Activated CD8-positive, alpha-beta memory T cell treated with anti-CD3 and anti-CD28 coated beads, Interleukin-2, amount 50 U/mL, for 24 hours (primary cell): ENCODE results near the gene SFXN5.

Experiments
- DNase-seq: peaks from one replicate; pipeline ENCODE4 v3.0.0-alpha.2; 2020; ENCODE audit errors: extremely low read depth

SFXN5 gene

GRCh38 chr2:72925328-72925943 is 146.1 kb downstream of the SFXN5 start:
- DNase-seq: no peak

GRCh38 chr2:72924353-72925240 is 146.9 kb downstream of the SFXN5 start:
- no peak for DNase-seq

DNA sequence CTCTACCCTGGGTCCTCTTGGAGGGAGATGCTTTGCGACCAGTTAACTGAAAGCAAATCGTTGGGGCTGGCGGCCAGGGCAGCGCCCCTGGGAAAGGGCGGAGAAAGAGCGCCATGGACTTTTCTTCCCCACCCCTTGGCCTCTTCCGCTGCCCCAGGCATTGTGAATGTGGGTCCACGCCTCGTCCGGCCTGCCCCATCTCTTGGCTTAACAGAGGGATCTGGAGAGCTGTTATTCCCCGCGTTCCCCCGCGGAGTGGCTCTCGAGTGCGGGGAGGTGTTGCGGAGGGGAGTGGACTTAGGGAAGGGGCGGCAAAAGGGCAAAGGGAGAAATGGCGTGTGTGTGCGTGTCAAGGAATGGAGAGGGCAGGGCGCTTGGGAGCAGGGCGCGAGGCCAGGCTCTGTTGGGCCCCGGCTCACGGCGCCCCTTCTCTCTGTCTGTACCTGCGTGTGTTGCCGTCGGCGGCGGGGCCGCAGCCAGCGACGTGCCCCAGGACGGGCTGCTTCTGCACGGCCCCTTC is 147.6 kb downstream of the SFXN5 start:
- no peak for DNase-seq

DNA sequence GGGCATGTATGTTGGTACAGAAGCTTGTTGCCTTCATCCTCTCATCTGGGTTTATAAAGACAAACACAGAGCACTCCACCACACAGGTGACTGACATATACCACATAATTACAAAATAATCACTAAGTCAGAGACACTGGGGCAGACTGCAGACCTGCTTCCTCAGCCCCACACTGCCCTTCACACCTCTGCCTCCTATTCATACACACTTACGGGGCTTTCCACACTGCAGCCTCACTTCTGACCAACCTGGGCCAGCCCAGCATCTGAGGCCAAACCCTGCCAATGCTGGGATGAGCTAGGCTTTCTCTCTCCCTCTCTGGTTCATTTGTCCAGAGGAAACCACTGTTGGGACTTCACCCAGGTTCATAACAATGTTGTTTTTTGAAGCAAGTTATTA is 149.7 kb downstream of the SFXN5 start:
- no peak for DNase-seq

DNA sequence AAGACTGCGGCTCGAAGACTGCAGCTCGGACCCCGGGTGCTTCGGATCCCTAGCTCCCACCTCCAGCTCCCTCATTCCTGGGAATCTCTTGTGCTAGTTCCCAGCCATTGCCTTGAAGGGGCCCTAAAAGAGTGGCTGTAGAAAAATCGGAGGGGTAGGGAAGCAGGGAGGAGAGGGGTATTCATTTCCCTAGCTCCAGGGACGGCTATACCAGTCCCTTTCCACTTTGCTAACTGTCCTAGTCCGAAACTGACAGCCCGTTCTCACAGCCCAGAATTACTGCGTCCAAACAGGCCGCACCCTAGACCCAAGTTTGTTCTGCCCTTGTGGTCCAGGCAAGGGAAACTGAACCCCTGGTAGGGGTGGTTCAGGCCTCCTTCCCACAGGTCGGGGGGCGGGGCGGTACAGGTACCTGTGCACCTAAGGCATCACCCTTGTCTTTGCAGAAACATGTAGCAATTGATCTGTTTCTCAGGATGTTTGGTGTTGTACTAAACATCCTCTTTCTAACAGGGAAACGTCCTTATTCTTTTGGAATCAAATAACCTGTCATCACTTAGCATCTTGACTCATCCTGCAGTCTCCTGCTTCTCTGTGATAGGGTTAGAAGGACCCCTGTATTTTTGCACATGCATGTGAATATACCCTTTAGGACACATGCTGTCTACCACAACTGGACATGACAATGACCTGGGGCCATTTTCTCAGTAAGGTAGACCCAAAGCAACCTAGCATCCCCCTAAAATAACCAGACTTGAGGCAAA is 150.2 kb downstream of the SFXN5 start:
- DNase-seq: no peak

DNA sequence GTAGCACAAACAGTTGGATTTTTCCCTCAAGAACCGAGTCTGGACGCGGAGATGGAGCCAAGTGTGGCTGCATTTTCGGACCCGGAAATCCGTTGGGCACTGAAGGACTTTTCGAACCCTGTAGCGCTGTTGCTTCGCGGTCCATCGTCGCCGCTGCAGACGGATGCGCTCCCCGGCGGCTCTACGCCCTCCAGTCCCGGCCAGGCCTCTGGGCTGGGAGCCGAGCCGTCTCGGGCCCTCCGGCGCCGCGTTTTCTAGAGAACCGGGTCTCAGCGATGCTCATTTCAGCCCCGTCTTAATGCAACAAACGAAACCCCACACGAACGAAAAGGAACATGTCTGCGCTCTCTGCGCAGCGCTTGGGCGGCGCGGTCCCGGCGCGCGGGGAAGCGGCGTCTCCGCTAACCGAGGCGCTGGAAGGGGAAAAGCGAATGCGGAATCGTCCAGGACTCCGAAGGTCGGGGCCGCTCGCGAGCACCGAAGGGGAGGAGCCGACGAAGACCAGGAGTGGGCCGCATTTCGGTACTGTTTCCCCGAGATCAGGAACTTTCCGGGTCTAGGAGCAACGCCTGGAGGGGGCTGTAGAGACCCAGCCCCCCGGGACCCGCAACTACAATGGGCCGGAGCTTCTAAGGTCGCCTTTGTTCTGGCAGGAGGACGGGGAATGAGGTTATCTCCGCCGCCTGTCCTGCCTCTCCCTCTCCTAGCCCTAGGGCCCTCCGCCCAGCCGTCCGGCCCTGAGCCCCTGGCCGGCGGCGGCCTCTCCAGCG is 151.0 kb downstream of the SFXN5 start:
- no peak for DNase-seq

- DNase-seq: no peak
These were observed 151.8 kb downstream of the SFXN5 start for GRCh38 chr2:72919414-72920317.

DNA sequence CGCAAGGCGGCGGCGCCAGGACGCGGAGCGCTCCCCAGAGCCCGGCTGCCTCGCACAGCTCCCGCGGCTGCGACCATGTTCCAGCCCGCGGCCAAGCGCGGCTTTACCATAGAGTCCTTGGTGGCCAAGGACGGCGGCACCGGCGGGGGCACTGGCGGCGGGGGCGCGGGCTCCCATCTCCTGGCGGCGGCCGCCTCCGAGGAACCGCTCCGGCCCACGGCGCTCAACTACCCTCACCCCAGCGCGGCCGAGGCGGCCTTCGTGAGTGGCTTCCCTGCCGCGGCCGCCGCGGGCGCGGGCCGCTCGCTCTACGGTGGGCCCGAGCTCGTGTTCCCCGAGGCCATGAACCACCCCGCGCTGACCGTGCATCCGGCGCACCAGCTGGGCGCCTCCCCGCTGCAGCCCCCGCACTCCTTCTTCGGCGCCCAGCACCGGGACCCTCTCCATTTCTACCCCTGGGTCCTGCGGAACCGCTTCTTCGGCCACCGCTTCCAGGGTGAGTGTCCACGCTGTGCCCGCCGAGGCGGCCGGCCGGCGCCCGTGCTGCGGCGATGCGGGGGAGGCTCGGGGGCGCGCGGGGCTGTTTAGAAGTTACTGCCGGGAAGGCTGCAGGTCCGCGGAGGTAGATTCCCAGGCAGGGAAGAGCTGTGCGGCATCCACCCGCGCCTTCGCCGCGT is 153.5 kb downstream of the SFXN5 start:
- DNase-seq: no peak

- DNase-seq: no peak
These were observed 154.2 kb downstream of the SFXN5 start, which contains the start of gene EMX1 for GRCh38 chr2:72917138-72917876. EMX1 (plus strand) TSS chr2:72917519; CDS start chr2:72917853, 334 bp downstream.

DNA sequence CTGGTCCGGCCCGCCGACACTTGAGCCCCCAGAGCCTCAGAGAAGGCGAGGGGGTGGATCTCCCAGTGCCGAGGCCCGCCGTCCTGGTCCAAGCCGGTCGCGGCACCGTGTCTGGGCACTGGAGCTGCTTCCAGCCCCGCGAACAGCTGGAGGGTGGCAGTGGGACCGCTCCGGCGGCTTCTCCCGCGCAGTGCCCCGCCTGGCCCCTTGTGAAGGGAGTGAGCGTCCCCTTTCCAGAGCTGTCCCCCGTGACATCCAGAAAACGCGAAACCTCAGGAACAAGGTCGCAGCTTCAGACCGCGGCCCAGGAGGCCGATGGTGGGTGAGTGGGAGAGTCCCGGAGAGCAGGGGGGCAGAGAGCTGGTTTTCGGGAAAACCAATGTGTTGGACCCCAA is 154.8 kb downstream of the SFXN5 start:
- no peak for DNase-seq

DNA sequence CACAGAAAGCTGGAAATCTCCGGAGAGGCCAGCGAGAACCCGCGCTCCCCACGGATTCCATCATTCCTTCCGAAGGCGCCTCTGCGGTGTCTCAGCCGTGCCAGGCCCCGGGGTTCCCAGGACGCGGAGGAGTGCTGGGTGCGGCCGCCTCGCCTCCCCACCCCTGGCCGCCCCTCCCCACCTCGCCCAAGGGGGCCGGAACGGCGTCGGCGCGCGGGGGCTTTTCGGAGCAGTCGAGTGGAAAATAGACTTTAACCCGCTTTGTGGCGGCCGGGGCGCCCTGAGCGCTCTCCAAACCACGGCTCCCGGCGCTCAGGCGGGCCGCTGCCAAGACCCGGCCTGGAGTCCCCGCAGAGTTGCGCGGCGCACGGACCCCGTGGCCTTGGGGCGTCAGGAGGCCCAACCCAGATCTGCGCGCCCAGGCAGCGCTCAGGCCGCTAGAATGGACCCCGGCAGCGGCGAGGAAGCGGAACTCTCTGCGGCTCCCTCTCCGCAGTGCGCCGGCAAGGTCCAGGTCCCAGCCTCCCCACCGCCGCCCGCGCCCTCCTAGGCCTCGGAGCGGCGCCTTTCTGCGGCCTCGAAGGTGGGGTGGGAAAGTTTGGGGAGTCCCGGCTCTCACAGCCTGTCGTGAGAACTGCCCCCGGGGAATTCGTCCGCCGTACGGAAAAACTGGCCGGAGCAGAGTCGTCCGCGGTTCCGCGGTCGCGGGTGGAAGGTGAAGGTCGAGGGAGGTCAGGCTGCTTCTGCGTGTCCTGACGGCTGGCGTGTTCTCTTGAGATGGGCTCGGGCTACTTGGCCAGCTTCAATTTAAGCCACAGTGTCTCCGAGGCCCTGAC is 155.4 kb downstream of the SFXN5 start:
- no peak for DNase-seq

DNA sequence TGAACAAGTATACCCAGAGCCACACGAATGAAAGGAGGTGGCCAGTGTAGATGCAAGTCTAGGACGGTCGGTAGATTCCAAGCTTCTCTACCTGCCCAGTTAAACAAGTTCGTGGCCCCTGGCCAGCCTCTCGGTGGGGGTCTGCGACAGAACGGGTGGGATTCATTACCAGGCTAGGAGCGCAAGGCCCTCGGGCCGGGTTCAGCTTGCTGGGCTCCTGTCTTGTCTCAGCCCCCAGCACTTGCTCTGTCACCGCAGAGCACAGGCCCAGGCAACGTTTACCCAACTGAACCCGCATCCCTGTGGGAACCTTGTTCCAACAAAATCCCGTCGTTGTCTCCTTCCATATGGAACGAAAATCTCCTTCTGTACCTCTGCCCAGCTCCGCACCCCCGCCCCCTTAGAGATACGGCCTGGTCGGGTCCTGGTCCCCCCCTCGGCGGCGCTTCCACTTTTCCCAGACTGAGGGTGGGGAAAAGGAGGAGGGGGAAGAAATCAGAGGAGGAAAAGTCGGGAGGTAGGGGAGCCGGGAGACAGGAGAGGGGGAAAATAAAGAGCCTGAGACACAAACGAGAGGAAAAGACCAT is 156.1 kb downstream of the SFXN5 start:
- DNase-seq: no peak

- no peak for DNase-seq
These were observed 156.8 kb downstream of the SFXN5 start for GRCh38 chr2:72914589-72915319.

- no peak for DNase-seq
These were observed 157.3 kb downstream of the SFXN5 start for GRCh38 chr2:72914206-72914559.

DNA sequence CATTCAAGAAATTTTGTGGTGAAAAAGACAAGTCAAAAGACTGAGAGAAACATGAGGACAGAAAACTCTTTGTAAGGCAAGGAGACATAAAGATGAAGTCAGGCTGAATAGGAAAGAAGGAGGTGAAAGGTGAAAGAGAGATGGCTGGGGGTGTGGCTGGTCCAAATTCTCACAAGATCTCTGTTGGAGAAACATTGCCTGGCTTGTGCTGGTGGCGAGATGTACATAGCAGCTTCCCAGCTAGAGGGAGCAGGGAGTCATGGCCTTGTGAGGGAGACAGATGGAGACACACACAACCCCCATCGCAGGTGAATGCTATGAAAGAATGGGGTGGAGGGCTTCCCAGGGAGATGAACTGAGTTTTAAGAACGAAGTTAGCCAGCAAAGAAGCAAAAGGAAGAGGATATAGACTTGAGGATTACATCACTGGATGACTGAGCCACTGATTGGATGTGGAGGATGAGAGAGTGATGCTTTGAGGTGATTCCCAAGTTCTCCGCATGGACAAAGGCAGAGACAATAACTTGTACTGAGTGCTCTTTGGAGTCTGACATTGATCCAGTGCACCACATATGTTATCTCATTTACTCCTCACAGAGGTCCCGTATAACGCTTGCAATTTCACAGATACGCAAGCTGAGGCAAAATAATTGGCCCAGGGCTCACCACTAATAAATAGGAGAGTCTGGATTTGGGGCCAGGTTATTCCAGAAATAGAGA is 157.9 kb downstream of the SFXN5 start:
- no peak for DNase-seq

DNA sequence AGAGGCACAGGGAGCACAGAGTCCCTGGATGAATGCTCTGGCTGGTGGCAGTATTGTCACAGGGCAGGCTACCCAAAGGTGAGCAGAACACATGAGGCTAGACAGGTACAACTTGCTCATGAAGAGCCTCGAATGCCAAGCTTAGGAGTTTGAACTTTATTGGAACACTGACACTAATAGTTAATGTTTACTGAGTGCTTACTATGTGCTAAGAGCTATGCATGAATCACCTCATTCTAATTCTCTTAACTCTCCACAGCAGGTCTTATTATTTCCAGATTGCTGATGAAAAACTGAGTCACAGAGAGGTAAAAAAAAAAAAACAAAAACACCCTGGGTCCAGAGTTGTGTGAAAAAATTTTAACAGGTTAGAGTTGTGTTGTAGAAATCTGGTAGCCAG is 160.3 kb downstream of the SFXN5 start:
- no peak for DNase-seq

DNA sequence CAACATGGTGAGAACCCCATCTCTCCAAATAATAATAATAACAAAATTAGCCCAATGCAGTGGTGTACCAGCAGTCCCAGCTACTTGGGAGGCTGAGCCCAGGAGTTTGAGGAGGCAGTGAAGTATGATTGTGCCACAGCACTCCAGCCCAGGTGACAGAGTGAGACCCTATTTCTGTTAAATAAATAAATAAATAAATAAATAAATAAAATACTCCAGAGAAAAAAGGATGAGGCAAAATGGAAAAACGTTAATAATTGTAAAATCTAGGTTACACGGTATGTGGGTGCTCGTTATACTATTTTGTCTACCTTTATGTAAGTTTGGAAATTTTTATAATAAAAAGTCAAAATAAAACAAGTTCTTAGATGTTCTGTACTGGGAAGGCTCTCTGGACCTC is 162.8 kb downstream of the SFXN5 start:
- DNase-seq: no peak
